ENCODE results near the gene LYPD1.
A peak's percentile ranks its signal among the peaks of the same experiment; 100 is the strongest.

The LYPD1 gene

GRCh38 chr2:132668189-132668823 lies 1.7 kb downstream of the LYPD1 start:
- peak; percentile 59 for DNase-seq

DNA sequence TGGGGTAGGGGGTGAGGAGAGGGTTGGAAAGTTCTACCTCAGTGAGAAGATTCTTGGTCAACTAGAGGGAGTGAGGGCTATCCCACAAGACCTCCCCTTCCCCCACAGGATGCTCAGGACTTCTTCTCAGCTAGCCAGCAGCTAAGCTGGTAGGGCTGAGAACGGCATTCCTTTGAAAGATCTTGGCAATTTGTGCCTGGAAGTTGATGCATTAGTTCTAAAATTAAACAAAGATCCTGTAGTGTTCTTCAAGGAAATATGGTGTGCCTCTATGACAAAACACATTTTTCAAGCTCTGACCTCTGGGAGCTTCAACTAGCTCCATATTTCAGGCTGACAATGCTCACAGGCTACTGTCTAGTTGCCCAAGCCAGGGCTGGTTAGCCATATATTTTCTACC lies 2.3 kb downstream of the LYPD1 start:
- DNase-seq, result no peak

- no peak for DNase-seq
Observed at GRCh38 chr2:132665401-132666140, 4.4 kb downstream of the LYPD1 start.

DNA sequence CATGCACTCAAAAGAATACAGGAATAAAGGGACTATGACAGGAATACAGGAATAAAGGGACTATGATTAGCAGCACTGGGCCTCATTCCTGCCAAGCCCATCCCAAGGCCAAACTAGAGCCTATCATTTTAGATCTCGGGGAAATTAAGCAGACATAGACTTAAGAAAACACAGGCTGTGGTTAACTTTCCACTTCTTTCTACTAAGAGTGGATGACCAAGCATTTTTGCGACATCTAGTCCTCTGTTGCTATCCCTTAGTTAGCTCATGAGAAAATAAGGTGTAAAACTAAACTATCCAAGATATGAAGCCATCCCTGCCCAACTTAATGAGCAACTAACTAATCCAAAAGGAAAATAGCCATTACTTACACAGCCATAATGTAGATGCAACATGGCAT lies 5.9 kb downstream of the LYPD1 start:
- DNase-seq, result no peak

- no peak for DNase-seq
Observed at GRCh38 chr2:132662732-132663131, 7.3 kb downstream of the LYPD1 start.

GRCh38 chr2:132659331-132659730 lies 10.7 kb downstream of the LYPD1 start:
- DNase-seq, result no peak

DNA sequence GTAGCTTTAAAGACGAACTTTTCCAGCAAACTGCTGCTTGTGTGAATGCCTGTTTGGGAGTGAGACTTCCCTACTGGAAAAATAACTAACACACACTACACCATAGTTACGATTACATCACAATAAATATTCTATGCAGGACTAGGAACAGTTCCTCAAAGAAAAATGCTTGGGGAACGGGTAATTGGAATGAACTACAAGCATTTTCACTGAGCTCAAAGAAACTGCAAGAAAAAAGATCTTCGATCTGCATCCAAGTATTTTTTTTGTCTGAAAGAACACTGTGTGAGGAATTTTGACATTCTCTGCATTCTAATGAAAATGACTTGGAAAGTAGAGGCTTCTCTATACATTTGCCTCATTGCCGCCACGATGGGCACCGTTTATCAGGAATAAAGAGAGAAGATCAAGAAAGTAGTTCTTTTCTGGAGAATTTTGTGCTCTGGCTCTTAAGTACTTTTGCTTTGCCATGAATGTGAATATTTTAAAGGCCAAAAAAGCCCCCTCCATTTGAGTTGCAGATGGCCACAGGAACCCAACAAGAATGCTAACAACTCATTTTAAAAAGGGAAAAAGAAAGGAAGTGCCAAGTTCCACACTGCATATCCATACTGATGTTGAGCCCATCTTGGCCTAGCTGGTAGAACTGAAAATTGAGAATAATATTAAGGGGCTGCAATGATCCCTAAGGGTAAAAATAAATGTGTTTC lies 13.6 kb downstream of the LYPD1 start:
- no peak for DNase-seq

GRCh38 chr2:132654968-132655367 lies 15.0 kb downstream of the LYPD1 start:
- no peak for DNase-seq

GRCh38 chr2:132654335-132654734 lies 15.7 kb downstream of the LYPD1 start:
- DNase-seq, result no peak

DNA sequence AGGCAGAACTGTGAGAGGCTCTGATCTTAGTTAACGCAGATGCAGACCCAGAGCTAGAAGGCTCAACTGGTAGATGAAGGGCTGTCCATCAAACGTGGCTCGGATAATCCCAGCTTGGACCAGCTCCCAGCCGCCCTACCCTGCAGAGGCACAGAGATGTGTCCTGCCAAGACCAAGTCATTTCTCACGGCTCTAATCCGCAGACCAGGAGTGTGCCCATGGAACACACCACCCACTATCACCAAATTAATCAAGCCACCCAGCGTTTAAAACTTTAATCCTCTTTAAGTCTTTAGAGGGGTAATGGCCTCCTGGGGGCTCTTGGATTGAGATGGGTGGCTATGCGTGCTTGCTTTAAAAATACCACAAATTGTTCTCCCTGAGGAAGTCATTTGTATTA lies 17.5 kb downstream of the LYPD1 start:
- DNase-seq, result no peak

DNA sequence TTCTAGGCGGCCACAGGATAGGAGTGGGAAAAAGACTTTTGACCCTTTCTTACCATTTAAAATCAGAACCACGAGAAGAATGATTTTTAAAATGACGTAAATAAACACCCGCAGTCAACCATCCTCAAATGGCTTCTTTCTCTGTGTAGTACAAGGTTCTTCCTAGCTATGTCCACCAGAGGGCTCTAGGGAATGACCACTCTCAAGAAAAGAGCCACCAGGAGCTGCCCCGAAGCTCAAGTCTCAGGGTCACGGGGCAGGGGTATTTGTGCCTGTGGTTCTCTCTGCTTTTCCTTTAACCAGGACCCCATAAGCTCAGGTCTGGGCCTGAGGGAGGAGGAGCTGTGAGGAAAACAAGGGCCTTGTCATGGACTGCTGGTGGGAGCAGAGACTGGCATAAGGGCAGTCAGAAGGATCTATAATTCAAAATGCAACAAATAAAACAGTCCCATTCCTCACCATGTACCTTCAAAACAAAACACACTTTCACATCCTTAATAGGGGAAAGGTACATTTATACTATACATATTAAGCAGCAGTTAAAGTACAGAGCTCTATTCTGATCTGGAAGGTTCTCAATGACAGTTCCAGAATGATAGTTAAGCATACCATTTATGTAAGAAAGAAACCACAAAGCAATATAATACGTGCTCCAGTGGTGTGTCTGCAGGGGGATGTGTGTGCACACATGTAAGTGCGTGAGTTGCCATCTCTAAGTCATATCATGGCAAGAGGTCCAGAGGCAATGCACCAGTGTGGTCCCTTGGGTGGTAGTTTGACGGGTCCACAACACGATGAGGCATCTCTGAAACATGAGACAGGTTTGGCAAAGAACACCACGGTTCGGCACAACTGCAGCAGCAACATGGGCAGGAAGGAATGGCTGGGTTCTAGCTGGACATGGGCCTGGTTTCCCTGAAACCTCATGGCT lies 18.6 kb downstream of the LYPD1 start:
- no peak for DNase-seq

DNA sequence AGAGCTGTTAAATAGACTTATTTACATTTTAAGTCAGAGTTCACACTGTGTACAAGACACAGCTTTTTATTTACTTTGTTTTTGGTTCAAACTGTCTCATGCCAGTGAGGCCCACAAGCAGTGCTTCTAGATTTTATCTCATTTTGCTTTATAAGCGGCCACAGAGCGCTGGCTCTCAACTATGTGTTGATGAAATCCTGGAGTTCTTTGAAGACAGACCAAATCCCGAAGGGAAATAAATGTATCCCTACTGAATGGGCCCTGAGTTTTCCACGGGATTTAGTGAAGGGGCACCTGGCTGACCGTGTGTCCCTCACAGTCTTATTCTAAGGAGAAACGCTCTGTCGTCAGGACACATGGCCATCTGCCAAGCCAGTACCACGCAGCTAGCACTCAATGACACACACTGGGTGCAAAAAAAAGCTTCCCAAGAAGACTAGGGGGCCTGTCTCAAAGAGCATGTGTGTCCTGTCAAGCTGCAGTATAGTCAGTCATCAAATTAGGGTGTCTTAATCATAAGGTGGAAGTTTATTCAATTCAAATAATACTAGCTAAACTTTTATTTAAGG lies 23.4 kb downstream of the LYPD1 start:
- no peak for DNase-seq

GRCh38 chr2:132645722-132646539 lies 24.1 kb downstream of the LYPD1 start:
- no peak for DNase-seq

DNA sequence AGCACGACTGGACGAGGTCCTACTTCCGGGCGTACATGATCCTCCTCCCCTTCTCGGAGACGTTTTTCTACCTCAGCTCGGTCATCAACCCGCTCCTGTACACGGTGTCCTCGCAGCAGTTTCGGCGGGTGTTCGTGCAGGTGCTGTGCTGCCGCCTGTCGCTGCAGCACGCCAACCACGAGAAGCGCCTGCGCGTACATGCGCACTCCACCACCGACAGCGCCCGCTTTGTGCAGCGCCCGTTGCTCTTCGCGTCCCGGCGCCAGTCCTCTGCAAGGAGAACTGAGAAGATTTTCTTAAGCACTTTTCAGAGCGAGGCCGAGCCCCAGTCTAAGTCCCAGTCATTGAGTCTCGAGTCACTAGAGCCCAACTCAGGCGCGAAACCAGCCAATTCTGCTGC lies 24.8 kb downstream of the LYPD1 start:
- DNase-seq, result no peak

DNA sequence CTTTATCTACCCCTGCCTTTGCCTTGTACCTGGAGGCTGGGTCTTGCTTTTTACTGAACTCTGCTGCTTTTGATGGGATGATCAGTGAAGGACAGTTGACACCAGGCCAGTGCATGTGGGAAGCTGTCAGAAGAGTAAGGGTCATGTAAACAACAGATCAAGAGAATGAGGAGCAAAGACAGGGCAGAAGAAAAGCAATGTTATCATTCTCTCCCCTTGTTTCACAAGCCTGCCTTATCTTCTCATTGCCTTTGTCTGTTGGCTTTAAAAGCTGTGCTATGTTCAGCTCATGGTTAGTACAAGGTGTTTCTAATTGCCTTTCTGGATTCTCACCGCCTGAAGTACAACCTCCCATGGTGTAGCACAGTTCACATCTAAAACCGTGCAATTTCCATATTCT lies 27.6 kb downstream of the LYPD1 start:
- no peak for DNase-seq

- no peak for DNase-seq
Observed at GRCh38 chr2:132641819-132642218, 28.2 kb downstream of the LYPD1 start.

GRCh38 chr2:132640116-132640515 lies 29.9 kb downstream of the LYPD1 start:
- no peak for DNase-seq

GRCh38 chr2:132638313-132639040 lies 31.5 kb downstream of the LYPD1 start:
- no peak for DNase-seq

GRCh38 chr2:132636346-132636745 lies 33.7 kb downstream of the LYPD1 start:
- DNase-seq, result no peak

GRCh38 chr2:132633635-132634034 lies 36.4 kb downstream of the LYPD1 start:
- no peak for DNase-seq

Data from NCI-H1105 (cell line).